VCaP (cell line): ENCODE data around the gene ANK2.

Experiments
- H3K27ac ChIP-seq: fragments of 450-650 bp; 2 replicates; pipeline ENCODE4 v1.5.1; 2017
- TF ChIP-seq, protein P1 (sequence below): fragments of 450-650 bp; conservative IDR thresholded peaks from 2 replicates; pipeline ENCODE4 v1.5.1; 2017; ENCODE audit warnings: mild to moderate bottlenecking, moderate library complexity

ANK2 gene

DNA sequence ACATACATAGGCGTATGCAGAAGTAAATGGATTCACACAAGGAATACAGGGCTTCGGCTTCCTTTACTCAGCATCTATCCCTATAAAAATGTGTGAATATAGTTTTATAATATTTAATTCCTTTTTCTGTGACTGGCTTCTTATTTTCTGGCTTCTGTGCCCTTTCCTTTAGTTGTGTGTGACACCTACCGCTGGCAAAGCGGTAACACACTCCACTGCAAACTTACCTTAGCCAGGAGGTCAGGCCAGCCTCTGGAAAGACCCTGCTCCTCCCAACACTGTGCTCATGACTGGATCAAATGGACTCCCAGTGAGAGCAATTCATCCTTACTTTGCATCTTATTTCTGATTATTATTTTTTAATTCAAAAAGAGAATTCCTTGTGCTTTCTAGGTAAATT lies 244.2 kb downstream of the ANK2 start:
- no peak overlapping the region for H3K27ac ChIP-seq
- TF ChIP-seq, protein P1, sequence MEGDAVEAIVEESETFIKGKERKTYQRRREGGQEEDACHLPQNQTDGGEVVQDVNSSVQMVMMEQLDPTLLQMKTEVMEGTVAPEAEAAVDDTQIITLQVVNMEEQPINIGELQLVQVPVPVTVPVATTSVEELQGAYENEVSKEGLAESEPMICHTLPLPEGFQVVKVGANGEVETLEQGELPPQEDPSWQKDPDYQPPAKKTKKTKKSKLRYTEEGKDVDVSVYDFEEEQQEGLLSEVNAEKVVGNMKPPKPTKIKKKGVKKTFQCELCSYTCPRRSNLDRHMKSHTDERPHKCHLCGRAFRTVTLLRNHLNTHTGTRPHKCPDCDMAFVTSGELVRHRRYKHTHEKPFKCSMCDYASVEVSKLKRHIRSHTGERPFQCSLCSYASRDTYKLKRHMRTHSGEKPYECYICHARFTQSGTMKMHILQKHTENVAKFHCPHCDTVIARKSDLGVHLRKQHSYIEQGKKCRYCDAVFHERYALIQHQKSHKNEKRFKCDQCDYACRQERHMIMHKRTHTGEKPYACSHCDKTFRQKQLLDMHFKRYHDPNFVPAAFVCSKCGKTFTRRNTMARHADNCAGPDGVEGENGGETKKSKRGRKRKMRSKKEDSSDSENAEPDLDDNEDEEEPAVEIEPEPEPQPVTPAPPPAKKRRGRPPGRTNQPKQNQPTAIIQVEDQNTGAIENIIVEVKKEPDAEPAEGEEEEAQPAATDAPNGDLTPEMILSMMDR, result no peak

DNA sequence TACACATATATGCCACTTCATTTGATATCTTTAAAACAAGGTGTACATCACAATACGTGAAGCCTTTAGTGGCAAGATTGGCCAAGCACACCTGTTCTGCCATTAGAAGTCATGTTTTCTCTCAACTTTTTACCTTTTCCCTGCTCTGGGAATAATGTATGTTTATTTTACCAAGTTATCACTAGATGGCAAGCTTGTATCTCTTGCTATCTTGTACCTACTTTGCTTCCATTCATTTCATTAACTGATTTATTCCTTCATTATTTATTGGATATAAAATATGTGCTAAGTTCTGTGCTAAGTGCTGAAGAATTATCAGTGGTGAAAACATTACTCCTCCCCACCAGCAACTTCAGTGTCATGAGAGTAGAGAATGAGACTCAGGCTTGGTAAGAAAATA lies 245.5 kb downstream of the ANK2 start:
- TF ChIP-seq, protein P1, result peak; percentile 63

DNA sequence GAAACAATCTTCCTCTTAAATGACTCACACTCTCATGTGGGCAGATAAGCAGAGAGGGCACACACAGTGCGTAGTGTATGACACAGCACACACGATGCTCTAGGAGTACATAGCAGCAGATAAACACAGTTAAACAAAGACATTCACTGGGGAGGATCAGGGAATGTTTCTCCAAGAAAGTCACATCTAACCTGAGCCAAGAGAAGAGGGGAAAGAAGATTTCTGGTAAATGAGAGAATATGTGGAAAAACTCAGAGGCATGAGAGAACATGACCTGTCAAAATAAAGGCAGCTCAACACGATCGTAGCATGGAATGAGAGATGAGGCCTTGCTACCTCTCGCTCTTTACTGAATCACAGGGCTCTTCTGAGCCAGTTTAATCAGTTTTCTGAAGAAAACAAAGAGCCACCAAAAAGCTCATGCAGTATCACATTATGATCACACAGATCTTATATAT lies 251.0 kb downstream of the ANK2 start:
- no peak overlapping the region for H3K27ac ChIP-seq
- TF ChIP-seq, protein P1, result no peak

More for the DNA sequence above, 245.5 kb downstream of the ANK2 start:
- no peak overlapping the region for H3K27ac ChIP-seq

DNA sequence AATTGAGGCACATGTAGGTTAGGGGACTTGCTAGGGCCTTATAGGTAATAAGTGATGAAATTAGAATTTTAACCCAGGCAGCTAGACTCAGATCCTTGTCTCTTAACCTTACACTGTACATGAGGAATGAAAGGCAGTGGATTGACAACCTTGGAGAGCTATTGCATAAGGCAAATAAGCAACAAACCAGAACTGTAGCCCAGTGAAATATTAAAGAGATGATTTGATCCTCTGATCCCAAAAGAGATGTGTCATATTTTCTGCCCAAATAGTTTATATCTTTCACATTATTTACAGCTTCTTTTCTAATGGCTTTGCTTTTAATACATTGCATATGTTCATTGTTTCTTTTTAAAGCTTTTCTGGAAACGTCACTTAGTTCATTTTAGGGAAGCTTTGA lies 252.6 kb downstream of the ANK2 start:
- TF ChIP-seq, protein P1, result no peak
- H3K27ac ChIP-seq, result no peak overlapping the region

DNA sequence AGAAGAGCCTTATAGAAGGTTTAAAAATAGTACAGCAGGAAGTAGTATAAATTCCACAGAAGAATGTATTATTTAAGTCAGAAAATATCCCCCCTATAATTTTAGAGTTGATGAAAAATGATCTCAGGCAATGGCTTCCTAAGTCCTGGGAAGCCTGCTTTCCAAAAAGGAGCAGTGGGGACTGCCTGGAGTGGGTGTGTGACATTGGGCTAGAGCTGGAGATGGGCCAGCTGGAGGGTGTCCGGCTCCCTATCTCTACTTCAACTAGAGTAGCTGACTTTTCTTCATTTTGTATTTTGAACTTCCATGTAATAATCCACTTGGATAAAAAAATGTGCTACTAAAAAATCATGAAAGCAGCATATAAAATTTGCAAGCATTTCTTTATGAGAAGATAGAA lies 253.9 kb downstream of the ANK2 start:
- H3K27ac ChIP-seq, result no peak overlapping the region
- TF ChIP-seq, protein P1, result no peak

DNA sequence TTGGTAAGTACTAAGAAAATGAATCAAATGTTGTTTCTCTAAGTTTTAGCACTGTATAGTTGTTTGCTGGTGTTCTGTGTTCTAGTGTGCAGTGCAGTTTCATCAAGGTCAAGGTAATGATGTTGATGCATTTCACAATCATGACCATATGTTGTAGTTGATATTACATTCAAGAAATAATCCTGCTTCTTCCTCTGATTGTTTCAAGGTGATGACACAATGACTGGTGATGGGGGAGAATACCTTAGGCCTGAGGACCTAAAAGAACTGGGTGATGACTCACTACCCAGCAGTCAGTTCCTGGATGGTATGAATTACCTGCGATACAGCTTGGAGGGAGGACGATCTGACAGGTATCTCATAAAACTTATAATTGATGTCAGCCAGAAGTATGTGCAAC lies 261.6 kb downstream of the ANK2 start:
- TF ChIP-seq, protein P1, result no peak

DNA sequence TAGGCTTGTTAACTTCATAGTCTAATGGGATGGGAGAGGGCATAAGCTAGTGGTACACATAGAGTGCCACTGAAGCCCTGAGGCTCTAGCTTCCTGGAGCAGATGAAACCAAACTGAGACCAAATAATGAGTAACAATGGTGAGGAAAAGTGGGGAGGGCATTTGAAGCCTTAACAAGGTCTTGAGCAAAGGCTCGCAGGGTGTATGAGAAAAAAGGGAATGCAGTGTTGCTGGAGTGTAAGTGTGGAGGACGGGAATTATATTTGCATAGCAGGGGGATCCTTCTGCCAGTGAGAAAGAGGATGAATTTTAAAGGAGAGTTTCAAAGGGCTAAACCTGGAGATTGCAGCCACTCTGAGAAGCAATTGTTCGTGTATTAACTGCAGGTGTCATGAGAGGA lies 263.1 kb downstream of the ANK2 start:
- no peak overlapping the region for H3K27ac ChIP-seq
- TF ChIP-seq, protein P1, result no peak

More for the DNA sequence above, 261.6 kb downstream of the ANK2 start:
- H3K27ac ChIP-seq, result no peak overlapping the region
